HG02840 (cell line): ENCODE data around the gene VSTM4.

Source experiments
- ATAC-seq: cut with Tn5 transposase; IDR thresholded peaks from one replicate; pipeline ENCODE4 v1.9.1; 2021; ENCODE audit warnings: mild to moderate bottlenecking, moderate library complexity, moderate number of reproducible peaks; ENCODE audit not compliant: unreplicated experiment, low FRiP score

The VSTM4 gene

DNA sequence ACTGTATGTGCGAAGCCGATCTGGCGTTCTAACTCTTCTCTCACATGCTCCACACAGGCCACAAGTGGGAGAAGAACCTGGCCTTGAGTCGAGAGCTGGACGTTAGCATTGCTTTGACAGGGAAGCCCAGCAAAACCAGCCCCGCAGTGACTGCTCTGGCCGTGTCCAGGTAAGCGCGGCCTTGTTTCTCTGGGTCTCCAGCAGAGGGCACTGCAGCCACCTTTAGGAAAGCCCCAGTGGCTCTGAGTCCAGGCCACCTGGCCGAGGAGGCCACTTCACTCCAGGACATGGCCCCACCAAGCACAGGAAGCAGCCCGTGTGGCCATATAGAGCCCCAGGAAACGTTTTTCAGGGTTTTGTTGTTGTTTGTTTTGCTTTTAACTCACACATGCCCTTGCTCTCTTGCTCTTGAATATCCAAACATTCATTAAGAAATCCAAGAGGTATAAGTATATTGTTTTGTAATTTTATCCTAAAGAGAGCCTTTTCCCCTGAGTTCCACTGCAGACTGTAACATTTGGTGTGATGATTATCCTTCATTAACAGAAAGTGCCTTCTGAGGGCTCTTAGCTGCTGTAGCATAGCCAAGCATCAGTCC lies 133.9 kb downstream of the VSTM4 start:
- ATAC-seq: no peak

DNA sequence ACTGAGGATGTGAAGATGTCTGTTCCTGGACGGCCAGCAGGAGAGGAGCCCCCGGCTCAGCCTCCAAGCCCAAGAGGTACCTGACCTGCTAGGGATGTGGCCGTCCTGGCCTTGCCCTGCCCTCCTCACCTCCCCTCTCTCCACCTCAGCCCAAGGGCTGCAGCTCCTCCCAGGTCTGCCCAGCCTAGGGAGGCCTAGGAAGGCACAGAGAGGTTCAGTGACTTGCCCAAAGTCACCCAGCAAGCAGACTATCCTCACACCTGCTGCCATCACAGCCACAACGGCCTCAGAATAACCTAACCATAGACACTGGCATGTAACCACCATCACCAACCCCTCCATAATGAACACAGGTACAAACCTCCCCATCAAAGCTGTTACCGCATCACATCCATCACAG lies 137.0 kb downstream of the VSTM4 start:
- ATAC-seq: no peak

DNA sequence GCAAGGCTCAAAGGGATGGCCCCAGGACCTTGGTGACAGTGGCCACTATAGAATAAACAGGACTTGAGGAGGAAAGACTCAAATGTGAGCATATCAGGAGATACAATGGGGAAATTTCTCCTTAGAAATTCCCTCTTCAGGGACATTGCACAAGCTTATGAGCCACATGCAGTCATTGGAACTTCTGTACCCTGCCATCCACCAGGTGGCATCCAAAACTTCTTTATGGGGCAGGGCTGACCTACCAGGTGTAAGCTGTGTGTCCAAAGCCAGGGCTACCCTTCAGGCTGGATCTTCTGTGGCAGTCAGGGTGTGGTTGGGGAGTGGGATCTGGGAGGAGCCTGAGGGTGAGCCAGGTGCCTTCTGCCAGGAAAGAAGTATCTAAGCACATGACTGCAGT lies 139.1 kb downstream of the VSTM4 start:
- no peak for ATAC-seq

DNA sequence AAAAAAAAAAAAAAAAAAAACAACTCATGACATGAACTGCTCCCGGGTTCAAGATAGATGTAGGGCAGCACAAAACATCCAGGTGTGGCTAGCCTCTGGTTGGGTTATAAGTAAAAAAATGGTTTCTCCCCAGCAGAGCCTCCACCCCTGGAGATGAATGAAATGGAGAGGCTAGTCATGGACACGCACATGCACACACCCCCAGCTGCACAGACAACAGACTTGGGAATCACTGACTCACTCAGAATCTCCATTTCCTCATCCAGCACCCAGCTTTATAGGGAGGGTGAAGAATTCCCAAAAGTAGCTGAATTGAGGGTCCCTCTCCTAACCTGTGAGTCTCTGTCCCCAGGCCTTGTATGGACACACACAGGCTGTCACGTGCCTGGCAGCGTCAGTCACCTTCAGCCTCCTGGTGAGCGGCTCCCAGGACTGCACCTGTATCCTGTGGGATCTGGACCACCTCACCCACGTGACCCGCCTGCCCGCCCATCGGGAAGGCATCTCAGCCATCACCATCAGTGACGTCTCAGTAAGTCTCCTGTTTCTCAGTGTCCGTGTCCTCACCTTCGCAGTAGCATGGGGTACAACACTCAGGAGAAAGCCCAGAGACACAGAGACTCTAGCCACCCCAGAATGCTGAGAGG lies 140.7 kb downstream of the VSTM4 start:
- ATAC-seq: no peak

DNA sequence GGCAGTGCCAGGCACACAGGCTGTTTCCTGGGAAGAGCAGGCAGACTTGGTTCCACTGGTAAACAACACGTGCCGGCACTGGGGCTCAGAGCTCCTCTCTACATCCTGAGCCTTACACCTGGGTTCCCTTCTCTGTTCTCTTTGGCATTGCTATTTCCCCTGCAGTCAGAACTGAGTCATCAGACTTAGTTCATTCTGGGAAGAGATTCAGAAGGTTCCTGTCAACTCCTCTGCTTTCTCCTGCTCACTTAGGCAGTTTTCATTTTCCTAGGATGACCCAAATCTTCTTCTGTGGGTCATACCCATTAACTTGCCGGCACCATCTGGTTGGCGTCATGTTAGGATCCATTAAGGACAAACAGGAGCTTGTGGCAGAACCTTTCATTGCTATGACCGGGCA lies 142.3 kb downstream of the VSTM4 start:
- ATAC-seq: no peak

DNA sequence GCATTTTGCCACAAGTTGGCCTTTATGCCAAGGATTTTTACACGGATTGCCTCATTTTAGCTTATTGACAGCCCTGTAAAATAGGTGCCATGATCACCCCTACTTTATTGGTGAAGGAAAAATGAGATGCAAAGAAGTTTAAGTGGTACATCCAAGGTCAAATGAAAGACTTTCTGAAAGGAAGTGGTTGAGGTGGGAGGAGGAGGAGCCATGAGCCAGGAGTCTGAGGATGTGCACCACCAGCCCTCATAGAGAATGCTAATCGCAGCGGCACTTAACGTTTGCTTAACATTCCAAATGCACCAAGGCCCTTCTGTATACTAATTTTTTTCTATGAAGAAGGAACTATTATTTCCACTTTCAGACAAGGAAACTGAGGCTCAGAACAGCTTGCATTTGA lies 144.7 kb downstream of the VSTM4 start:
- ATAC-seq: no peak

DNA sequence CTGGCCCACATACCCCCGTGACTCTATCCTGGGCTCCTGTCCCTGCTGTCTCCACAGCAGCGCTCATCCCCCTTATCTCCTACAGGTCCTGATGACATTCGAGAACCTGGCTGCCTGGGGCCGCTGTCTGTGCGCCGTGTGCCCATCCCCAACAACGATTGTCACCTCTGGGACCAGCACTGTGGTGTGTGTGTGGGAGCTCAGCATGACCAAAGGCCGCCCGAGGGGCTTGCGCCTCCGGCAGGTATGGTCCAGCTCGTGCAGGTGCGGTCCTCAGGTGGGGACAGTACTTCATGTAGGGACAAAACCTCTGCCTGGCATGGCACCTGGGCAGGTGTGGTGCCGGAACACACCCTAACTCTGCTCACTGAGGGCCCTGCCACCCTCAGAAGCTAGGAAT lies 145.3 kb downstream of the VSTM4 start:
- no peak for ATAC-seq

DNA sequence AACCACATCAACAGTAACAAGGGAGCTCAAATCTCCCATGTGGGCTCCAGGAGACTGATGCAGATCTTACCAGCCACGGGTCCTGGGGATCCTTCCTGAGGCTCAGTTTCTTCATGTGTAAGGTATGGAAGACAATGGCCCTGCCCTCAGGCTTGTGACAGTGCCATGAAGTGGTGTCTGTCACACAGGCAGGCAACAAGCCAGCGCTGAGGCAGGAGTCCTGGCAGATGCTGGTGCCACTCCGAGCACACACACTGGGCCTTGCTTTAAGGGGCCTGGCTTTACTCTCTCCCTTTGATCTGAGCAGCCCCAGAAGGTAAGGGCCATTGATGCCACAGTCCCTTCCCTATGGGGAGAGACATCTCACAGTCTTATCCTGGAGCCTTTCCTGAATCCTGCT lies 147.3 kb downstream of the VSTM4 start:
- ATAC-seq: no peak

DNA sequence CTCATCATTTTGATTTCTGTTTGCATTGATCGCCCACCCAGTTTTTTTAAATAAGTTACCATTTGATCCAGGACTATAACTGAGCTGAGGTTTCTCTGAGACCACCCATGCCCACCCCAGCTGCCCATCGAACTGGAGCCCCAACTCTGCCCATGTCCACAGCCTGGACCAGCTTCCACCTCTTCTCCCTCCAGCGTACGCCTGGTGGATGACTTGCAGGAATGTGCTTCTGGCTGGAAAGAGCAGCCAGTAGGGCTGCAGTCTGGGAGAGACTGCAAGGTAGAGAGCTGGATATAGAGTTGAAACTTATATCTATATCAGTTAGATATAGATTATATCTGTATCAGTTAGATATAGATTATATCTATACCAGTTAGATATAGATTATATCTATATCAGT lies 149.9 kb downstream of the VSTM4 start:
- ATAC-seq: no peak
